D721Med (cell line): ENCODE data around the gene LAMA3.

Experiments
- DNase-seq: peaks from one replicate; pipeline ENCODE4 v3.0.0; 2011; ENCODE audit warnings: low spot score; ENCODE audit not compliant: insufficient read length
- FAIRE-seq: peaks from 2 replicates; lab custom pipeline; 2011; peaks lifted over from hg19 to GRCh38; lab: Jason Lieb, UNC
- CTCF ChIP-seq: IDR thresholded peaks from 2 replicates; pipeline ENCODE4 v1.5.1; 2012; ENCODE audit warnings: mild to moderate bottlenecking, control low read depth; ENCODE audit not compliant: insufficient read depth; ENCODE audit errors: missing control alignments

LAMA3 gene

GRCh38 chr18:23645568-23646175 lies 43.6 kb upstream of the LAMA3 start:
- no peak for TF ChIP-seq CTCF
- FAIRE-seq: no peak

GRCh38 chr18:23646282-23646681 lies 43.0 kb upstream of the LAMA3 start:
- DNase-seq (no peak), FAIRE-seq (no peak)
- no peak for TF ChIP-seq CTCF

More at GRCh38 chr18:23645568-23646175, 43.6 kb upstream of the LAMA3 start:
- no peak for DNase-seq

GRCh38 chr18:23648456-23648855 lies 40.8 kb upstream of the LAMA3 start:
- no peak for TF ChIP-seq CTCF
- DNase-seq (no peak), FAIRE-seq (no peak)

GRCh38 chr18:23648940-23649607 lies 40.2 kb upstream of the LAMA3 start:
- DNase-seq (no peak), FAIRE-seq (no peak)
- TF ChIP-seq CTCF: no peak

- FAIRE-seq (no peak), DNase-seq (no peak)
- no peak for TF ChIP-seq CTCF
Observed at GRCh38 chr18:23650968-23651927, 38.0 kb upstream of the LAMA3 start.

GRCh38 chr18:23652232-23652631 lies 37.0 kb upstream of the LAMA3 start:
- no peak for DNase-seq
- TF ChIP-seq CTCF: no peak
- no peak for FAIRE-seq
